Karpas-422 (cell line): Measurements from ENCODE around the gene TXNRD3. TPM values are rescaled to one million over a fixed set of nuclear protein-coding genes. Genes with fewer than 3 reads are reported as not detected.
A peak's percentile ranks its signal among the peaks of the same experiment; 100 is the strongest.

ENCODE experiments used
- DNase-seq: peaks from one replicate; pipeline ENCODE4 v3.0.0-alpha.2; 2015
- H2AFZ ChIP-seq: fragments of 200-600 bp; sonication (generic); 2 replicates; pipeline ENCODE4 v1.6.1; 2014; ENCODE audit warnings: antibody characterized with exemption, low read length, mixed read lengths
- H3K27ac ChIP-seq: fragments of 200-600 bp; sonication (generic); 2 replicates; pipeline ENCODE4 v1.5.1; 2014; ENCODE audit warnings: mild to moderate bottlenecking, low read length, moderate library complexity
- H3K27me3 ChIP-seq: fragments of 200-600 bp; sonication (generic); 2 replicates; pipeline ENCODE4 v1.6.1; 2014; ENCODE audit warnings: low read length, mixed read lengths
- H3K36me3 ChIP-seq: fragments of 200-600 bp; sonication (generic); 2 replicates; pipeline ENCODE4 v1.6.1; 2014; ENCODE audit warnings: low read length, mixed read lengths; ENCODE audit not compliant: insufficient read depth
- H3K4me1 ChIP-seq: fragments of 200-600 bp; sonication (generic); 2 replicates; pipeline ENCODE4 v1.6.1; 2014; ENCODE audit warnings: mild to moderate bottlenecking, low read length, mixed read lengths
- H3K4me2 ChIP-seq: fragments of 200-600 bp; sonication (generic); 2 replicates; pipeline ENCODE4 v1.6.1; 2014; ENCODE audit warnings: low read length, low read depth, mild to moderate bottlenecking; ENCODE audit not compliant: poor library complexity, severe bottlenecking
- H3K4me3 ChIP-seq: fragments of 200-600 bp; sonication (generic); 2 replicates; pipeline ENCODE4 v1.5.1; 2014; ENCODE audit warnings: mild to moderate bottlenecking, antibody characterized with exemption, low read length, mixed read lengths
- H3K79me2 ChIP-seq: fragments of 200-600 bp; sonication (generic); 2 replicates; pipeline ENCODE4 v1.6.1; 2014; ENCODE audit warnings: mild to moderate bottlenecking, low read length, mixed read lengths
- H3K9ac ChIP-seq: fragments of 200-600 bp; sonication (generic); 2 replicates; pipeline ENCODE4 v1.6.0; 2014; ENCODE audit warnings: low read length
- H3K9me2 ChIP-seq: fragments of 200-600 bp; sonication (generic), shearing (Covaris generic); replicated peaks from 2 replicates; pipeline ENCODE4 v1.6.0; 2014; ENCODE audit warnings: mild to moderate bottlenecking, low read length, moderate library complexity; ENCODE audit not compliant: insufficient read depth
- H3K9me3 ChIP-seq: fragments of 300-700, 200-600 bp; sonication (generic); 2 replicates; pipeline ENCODE4 v1.6.1; 2014; ENCODE audit warnings: low read length, mixed read lengths
- H4K20me1 ChIP-seq: fragments of 200-600 bp; sonication (generic); 2 replicates; pipeline ENCODE4 v1.6.1; 2014; ENCODE audit warnings: mild to moderate bottlenecking, antibody characterized with exemption, low read length, low read depth; ENCODE audit not compliant: insufficient read depth
- total RNA-seq: library from RNA; depleted of rRNA; stranded (reverse); fragments of >200 nt; shearing (Covaris generic); gene quantifications from 2 replicates; pipeline ENCODE4 v1.2.3, GENCODE V29; 2014; ENCODE audit warnings: low replicate concordance

Gene TXNRD3
- total RNA-seq, 1 experiment from 2014 or later: not detected

- H3K79me2 ChIP-seq: no peaks in the 10 kb centered on the region
- H3K27ac ChIP-seq: no peak overlapping the region
- H3K4me1 ChIP-seq: no peaks in the 10 kb centered on the region
- H3K4me3 ChIP-seq: no peak overlapping the region
- no peaks in the 10 kb centered on the region for H3K27me3 ChIP-seq
- no peak overlapping the region for H3K9ac ChIP-seq
- no peaks in the 10 kb centered on the region for H4K20me1 ChIP-seq
- H3K9me2 ChIP-seq: no peaks in the 10 kb centered on the region
- DNase-seq: no peak
- H3K4me2 ChIP-seq: no peak overlapping the region
- no peak overlapping the region for H2AFZ ChIP-seq
- no peaks in the 10 kb centered on the region for H3K9me3 ChIP-seq
- H3K36me3 ChIP-seq: no peaks in the 10 kb centered on the region
Observed at GRCh38 chr3:126661532-126662364, 6.8 kb upstream of the TXNRD3 start.

GRCh38 chr3:126659915-126660886, 5.3 kb upstream of the TXNRD3 start:
- no peaks in the 10 kb centered on the region for H4K20me1 ChIP-seq
- H3K4me3 ChIP-seq: no peak overlapping the region
- no peak overlapping the region for H2AFZ ChIP-seq
- H3K9me3 ChIP-seq: no peaks in the 10 kb centered on the region
- H3K4me2 ChIP-seq: no peak overlapping the region
- no peaks in the 10 kb centered on the region for H3K4me1 ChIP-seq
- no peak overlapping the region for H3K9ac ChIP-seq
- peak; percentile 51 for DNase-seq
- no peaks in the 10 kb centered on the region for H3K36me3 ChIP-seq
- no peaks in the 10 kb centered on the region for H3K9me2 ChIP-seq
- H3K27me3 ChIP-seq: no peaks in the 10 kb centered on the region
- H3K27ac ChIP-seq: no peak overlapping the region
- no peaks in the 10 kb centered on the region for H3K79me2 ChIP-seq

GRCh38 chr3:126658584-126658983, 3.7 kb upstream of the TXNRD3 start:
- Histone ChIP-seq H3K4me3 (no peak overlapping the region), H3K79me2 (no peaks in the 10 kb centered on the region), H3K4me1 (no peaks in the 10 kb centered on the region), H3K9me2 (no peaks in the 10 kb centered on the region), H3K9ac (no peak overlapping the region), H4K20me1 (no peaks in the 10 kb centered on the region), H3K27ac (no peak overlapping the region), H3K36me3 (no peaks in the 10 kb centered on the region), H3K27me3 (no peaks in the 10 kb centered on the region), H2AFZ (no peak overlapping the region), H3K9me3 (no peaks in the 10 kb centered on the region), H3K4me2 (no peak overlapping the region)
- DNase-seq: no peak

- H3K4me2 ChIP-seq: no peak overlapping the region
- H3K9me2 ChIP-seq: no peaks in the 10 kb centered on the region
- H3K4me1 ChIP-seq: no peaks in the 10 kb centered on the region
- H3K27me3 ChIP-seq: no peaks in the 10 kb centered on the region
- no peak for DNase-seq
- no peak overlapping the region for H3K27ac ChIP-seq
- no peaks in the 10 kb centered on the region for H3K36me3 ChIP-seq
- H3K79me2 ChIP-seq: no peaks in the 10 kb centered on the region
- H4K20me1 ChIP-seq: no peaks in the 10 kb centered on the region
- no peak overlapping the region for H3K4me3 ChIP-seq
- no peaks in the 10 kb centered on the region for H3K9me3 ChIP-seq
- H3K9ac ChIP-seq: no peak overlapping the region
- H2AFZ ChIP-seq: no peak overlapping the region
Observed at GRCh38 chr3:126657901-126658300, 3.0 kb upstream of the TXNRD3 start.

GRCh38 chr3:126656371-126657134, 1.6 kb upstream of the TXNRD3 start:
- H3K27me3 ChIP-seq: no peaks in the 10 kb centered on the region
- no peaks in the 10 kb centered on the region for H3K9me3 ChIP-seq
- H3K4me1 ChIP-seq: no peaks in the 10 kb centered on the region
- DNase-seq: no peak
- H4K20me1 ChIP-seq: no peaks in the 10 kb centered on the region
- no peak overlapping the region for H3K4me3 ChIP-seq
- H3K4me2 ChIP-seq: no peak overlapping the region
- no peaks in the 10 kb centered on the region for H3K79me2 ChIP-seq
- H3K9me2 ChIP-seq: no peaks in the 10 kb centered on the region
- no peak overlapping the region for H3K27ac ChIP-seq
- no peak overlapping the region for H2AFZ ChIP-seq
- no peak overlapping the region for H3K9ac ChIP-seq
- no peaks in the 10 kb centered on the region for H3K36me3 ChIP-seq

GRCh38 chr3:126655887-126656286, 963 bp upstream of the TXNRD3 start:
- H3K36me3 ChIP-seq: no peaks in the 10 kb centered on the region
- H4K20me1 ChIP-seq: no peaks in the 10 kb centered on the region
- no peak overlapping the region for H3K27ac ChIP-seq
- H3K27me3 ChIP-seq: no peaks in the 10 kb centered on the region
- H3K79me2 ChIP-seq: no peaks in the 10 kb centered on the region
- H3K9me3 ChIP-seq: no peaks in the 10 kb centered on the region
- no peak overlapping the region for H2AFZ ChIP-seq
- DNase-seq: no peak
- H3K4me1 ChIP-seq: no peaks in the 10 kb centered on the region
- no peak overlapping the region for H3K4me3 ChIP-seq
- no peak overlapping the region for H3K9ac ChIP-seq
- no peaks in the 10 kb centered on the region for H3K9me2 ChIP-seq
- no peak overlapping the region for H3K4me2 ChIP-seq

- H3K4me2 ChIP-seq: no peak overlapping the region
- H3K27ac ChIP-seq: no peak overlapping the region
- no peaks in the 10 kb centered on the region for H3K36me3 ChIP-seq
- H3K4me1 ChIP-seq: no peaks in the 10 kb centered on the region
- DNase-seq: no peak
- no peaks in the 10 kb centered on the region for H3K79me2 ChIP-seq
- no peaks in the 10 kb centered on the region for H3K9me2 ChIP-seq
- H3K9me3 ChIP-seq: no peaks in the 10 kb centered on the region
- no peak overlapping the region for H3K4me3 ChIP-seq
- no peak overlapping the region for H2AFZ ChIP-seq
- no peaks in the 10 kb centered on the region for H4K20me1 ChIP-seq
- no peak overlapping the region for H3K9ac ChIP-seq
- 0 out of 2 replicates have a peak, but pooled peaks cover 3% of the 10 kb centered on the region for H3K27me3 ChIP-seq
Observed at GRCh38 chr3:126649556-126650092, 5.3 kb downstream of the TXNRD3 start.
